ENCODE data around the gene CTTN.

CTTN gene

DNA sequence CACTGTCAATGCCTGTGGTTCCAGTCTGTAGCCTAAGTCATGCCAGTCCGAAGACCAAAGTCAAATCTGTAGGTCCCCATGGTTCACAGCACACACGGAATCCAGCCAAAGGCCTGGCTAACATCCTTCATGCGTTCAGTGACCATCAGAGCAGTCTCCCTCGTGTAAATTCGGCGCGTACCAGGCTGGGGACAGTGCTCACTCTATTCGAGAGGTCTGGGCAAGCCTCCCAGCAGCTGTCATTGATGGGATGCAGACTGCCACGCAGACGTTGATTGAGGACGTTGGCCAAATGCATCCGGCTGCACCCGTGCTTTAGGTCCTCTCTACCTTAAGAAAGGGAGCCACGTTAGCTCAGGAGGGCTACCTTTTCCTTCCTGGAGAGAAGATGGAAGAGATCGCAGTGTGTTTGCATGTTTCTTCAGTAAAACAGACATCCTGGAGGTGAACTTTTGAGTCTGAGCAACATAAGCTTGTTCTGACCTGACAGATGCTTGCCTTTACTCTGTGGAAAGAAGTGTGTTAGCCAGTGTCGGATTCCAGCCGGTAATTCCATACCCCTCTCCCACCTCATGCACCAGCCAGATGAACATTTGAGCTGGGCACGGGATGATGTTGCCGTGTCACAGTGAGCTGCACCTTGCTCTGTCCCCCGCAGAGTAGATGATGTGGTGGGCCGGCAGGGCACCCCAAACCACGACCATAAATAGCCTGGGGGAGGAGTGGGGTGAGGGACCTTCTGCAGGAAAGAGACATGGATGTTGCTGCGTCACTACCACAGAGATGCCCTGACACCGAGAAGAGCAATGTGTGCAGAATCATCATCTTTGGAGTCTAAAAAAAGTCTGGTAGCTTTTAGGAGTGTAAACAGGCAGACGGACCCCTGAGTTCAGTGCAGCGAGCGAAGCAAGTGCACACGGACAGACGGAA, 12.2 kb downstream of the CTTN start:
- DNase-seq: no peak

DNA sequence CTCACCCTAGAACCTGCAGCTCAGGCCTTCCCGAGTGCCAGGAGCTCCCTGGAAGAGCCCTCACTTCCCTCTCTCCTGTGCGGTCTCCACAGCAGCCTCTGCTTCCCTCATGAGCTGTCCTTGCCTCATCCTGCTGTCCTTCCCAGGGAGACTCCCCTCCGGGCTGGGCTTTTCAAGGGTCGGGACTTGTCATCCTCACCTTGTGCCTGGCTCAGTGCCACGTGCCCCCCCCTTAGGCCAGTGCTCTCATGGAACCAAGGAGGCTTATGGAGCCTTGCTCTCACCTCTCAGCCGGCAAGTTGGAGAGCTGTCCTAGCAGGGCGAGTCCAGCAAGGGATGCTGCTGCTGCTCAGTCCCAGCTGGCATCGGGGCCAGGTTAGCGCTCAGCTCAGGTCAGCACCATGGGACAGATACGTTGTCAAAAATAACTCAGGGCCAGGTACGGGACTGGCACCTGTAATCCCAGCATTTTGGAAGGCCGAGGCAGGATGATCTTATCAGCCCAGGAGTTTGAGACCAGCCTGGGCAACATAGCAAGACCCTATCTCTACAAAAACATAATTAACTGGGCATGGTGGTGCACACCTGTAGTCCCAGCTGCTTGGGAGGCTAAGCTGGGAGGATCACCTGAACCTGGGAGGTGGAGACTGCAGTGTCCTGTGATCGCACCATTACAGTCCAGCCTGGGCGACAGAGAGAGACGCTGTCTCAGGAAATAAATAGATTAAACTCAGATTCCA, 13.6 kb downstream of the CTTN start:
- DNase-seq: no peak

GRCh38 chr11:70413151-70413550, 14.8 kb downstream of the CTTN start:
- DNase-seq: no peak

- DNase-seq: no peak
Observed at GRCh38 chr11:70414341-70415100, 16.2 kb downstream of the CTTN start.

- no peak for DNase-seq
Observed at GRCh38 chr11:70415191-70415590, 16.9 kb downstream of the CTTN start.

GRCh38 chr11:70415642-70416395, 17.5 kb downstream of the CTTN start:
- DNase-seq: peak; percentile 70

GRCh38 chr11:70416881-70417280, 18.6 kb downstream of the CTTN start:
- no peak for DNase-seq

DNA sequence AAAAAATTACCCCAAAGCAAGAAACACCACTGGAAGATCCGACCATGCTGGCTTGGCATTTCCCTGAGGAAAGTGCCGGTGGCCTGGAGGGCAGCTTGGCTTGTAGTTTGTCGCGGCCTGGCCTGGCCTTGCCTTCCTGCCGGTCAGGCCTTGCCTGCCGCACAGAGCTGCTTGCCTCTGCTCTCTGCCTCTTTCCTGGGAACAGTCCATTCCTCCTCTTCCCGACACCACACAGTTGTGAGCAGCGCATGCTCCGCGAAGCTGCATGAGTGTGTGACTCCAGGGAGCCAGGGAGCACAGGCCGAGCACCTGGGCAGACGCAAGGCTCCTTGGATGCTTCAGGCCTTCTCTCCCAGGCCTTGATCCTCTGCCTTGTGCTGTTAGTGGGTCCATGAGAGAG, 19.8 kb downstream of the CTTN start:
- no peak for DNase-seq

DNA sequence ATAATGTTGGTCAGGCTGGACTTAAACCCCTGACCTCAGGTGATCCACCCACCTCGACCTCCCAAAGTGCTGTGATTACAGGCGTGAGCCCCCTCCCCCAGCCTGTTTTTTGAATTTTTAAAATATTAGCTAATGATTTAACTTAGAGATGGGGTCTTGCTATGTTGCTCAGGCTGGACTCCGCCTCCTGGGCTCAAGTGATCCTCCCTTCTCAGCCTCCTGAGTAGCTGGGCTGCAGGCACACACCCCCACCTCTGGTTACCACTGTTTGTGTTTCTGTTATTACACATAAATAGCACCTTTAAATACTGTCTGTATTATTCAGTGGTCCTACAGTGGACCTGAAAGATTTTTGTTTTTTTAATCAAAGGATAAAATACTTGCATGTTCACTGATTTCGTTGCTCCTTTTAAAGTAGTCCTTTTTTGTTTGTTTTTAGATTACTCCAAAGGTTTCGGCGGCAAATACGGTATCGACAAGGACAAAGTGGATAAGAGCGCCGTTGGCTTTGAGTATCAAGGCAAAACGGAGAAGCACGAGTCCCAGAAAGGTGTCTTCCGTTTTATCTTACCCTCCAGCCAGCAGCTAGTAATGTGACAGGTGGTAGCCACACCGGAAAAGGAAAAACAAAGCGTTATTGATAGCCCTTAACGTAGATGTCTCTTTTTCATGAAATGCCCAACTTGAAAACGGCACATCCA, 21.1 kb downstream of the CTTN start:
- DNase-seq: no peak

- DNase-seq: no peak
Observed at GRCh38 chr11:70420008-70420464, 21.7 kb downstream of the CTTN start.

- no peak for DNase-seq
Observed at GRCh38 chr11:70420496-70420895, 22.2 kb downstream of the CTTN start.

DNA sequence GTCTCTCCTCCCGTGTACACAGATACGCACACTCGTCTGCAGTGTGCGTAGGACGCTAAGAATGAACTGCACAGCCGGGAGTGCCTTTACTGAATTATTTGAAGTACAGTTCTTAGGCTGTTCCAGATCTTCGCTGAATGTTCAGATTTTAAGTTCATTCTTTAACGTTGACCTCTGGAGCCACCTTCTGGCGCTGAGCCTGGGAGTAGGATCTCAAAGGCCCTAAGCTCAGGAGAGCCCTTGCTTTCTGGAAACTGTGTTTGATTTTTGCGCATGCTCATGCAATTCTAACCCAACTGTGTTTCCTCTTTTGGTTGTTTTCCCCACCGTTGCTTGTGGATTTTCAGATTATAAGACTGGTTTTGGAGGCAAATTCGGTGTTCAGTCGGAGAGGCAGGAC, 22.8 kb downstream of the CTTN start:
- DNase-seq: peak; percentile 19

- DNase-seq: no peak
Observed at GRCh38 chr11:70422692-70423522, 24.6 kb downstream of the CTTN start.

GRCh38 chr11:70423523-70424505, 25.5 kb downstream of the CTTN start:
- peak; percentile 86 for DNase-seq

DNA sequence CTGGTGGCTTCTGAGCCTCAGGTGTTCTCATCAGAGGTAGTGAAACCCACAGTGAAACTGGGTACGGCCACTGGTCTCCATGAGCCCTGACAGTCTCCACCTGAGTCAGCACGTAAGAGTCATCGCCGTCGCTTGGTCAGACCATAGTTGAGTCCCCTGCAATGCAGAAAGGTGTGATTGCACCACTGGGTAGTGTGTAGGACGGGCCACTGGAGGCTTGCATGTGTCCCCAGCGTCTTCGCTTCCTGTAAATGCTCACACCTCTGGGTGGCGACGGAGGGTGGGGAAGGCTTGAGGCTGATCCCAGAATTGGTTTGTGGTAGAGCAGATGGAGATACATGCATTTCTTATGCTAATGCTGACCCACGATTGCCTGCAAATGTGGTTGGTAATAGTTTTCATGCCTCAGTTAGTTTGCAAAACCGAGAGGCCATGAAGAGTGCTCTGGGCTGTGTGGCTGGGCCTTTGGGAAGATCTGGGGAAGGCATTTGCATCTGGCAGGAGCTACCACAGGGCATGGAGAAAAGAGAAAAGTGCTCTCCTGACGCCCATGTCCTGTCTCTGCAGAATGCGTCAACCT, 26.5 kb downstream of the CTTN start:
- DNase-seq: no peak

DNA sequence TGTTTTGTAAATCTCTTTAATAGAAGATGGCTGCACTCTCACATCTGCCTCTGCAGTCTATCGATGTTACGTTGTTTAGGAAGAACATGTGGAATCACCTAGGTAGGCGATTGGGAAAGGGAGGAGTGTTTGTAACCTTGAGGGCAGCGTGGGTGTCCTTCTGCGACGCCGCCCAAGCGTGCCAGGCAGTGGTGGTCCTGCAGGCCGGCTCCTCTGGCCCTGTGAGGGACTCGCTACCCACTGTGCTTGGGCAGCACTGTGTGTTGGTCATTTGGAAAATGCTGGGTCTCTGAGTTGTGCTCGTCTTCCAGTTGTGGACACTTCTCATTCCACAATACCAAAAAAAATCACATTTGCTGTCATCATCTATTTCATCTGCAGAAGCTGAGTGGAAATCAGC, 29.1 kb downstream of the CTTN start:
- no peak for DNase-seq

DNA sequence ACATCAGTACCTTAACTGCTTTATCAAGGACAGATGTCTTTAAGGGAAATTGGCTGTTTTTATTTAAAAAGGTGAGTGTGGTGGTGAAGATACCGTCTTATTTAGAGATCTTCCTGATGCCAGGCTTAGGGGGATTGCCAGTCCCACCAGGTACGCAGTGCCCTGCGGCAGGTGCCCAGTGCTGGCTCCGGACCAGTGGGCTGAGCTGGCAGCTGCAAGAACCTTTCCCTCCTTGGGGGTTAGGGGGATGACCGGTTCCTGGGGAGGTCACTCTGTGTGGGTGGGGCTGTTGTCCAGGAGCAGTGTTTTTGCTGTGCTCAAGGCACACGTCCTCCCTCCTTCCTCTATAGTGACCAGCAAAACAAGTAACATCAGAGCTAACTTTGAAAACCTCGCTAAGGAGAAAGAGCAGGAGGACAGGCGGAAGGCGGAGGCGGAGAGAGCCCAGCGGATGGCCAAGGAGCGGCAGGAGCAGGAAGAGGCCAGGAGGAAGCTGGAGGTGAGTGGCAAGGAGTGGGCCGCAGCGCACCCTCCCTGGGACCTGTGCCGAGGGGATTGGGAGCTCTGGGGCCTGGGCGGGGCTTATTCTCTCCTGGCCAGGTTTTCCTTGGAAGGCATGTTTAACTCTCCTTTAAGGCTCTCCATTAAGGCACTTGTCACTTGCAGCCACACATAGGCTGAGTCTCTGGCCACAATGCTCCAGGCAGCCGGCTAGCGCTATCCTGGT, 30.5 kb downstream of the CTTN start:
- DNase-seq: no peak

GRCh38 chr11:70429428-70429705, 31.0 kb downstream of the CTTN start:
- DNase-seq: no peak
